GM12878 (cell line): ENCODE measurements around the gene DDRGK1. TPM values are rescaled to one million over a fixed set of nuclear protein-coding genes. Genes with fewer than 3 reads are reported as not detected.

Experiments used
- CBX5 ChIP-seq: sonication (generic); IDR thresholded peaks from 2 replicates; pipeline ENCODE4 v1.6.1; 2016; ENCODE audit warnings: low read depth, moderate library complexity, mild to moderate bottlenecking, inconsistent platforms
- ELK1 ChIP-seq: IDR thresholded peaks from 2 replicates; pipeline ENCODE4 v1.6.1; 2012; ENCODE audit warnings: low read depth, low read length, improper control_type of control experiment
- FOXK2 ChIP-seq: fragments of 450-650 bp; IDR thresholded peaks from 2 replicates; pipeline ENCODE4 v1.6.1; 2017; ENCODE audit warnings: mild to moderate bottlenecking, moderate library complexity
- HDGF ChIP-seq: fragments of 450-650 bp; IDR thresholded peaks from 2 replicates; pipeline ENCODE4 v1.6.1; 2016; ENCODE audit warnings: antibody characterized with exemption
- KAT2A ChIP-seq: conservative IDR thresholded peaks from 2 replicates; pipeline ENCODE4 v1.6.1; 2011; ENCODE audit warnings: low read depth, low read length; ENCODE audit not compliant: control insufficient read depth
- MAX ChIP-seq: IDR thresholded peaks from 2 replicates; pipeline ENCODE4 v1.6.1; 2012; ENCODE audit warnings: low read depth, low read length, improper control_type of control experiment
- NR2F1 ChIP-seq: fragments of 450-650 bp; conservative IDR thresholded peaks from 2 replicates; pipeline ENCODE4 v1.6.1; 2017; ENCODE audit warnings: mild to moderate bottlenecking
- NRF1 ChIP-seq: conservative IDR thresholded peaks from 2 replicates; pipeline ENCODE4 v1.6.1; 2011; ENCODE audit warnings: mild to moderate bottlenecking, low read depth, low read length, improper control_type of control experiment
- POU2F2 ChIP-seq: IDR thresholded peaks from 3 replicates; pipeline ENCODE4 v1.6.1; 2011; ENCODE audit warnings: low read depth, mild to moderate bottlenecking, low read length, borderline replicate concordance
- SIN3A ChIP-seq: IDR thresholded peaks from 2 replicates; pipeline ENCODE4 v1.6.1; 2012; ENCODE audit warnings: low read depth, low read length, improper control_type of control experiment
- SMAD5 ChIP-seq: IDR thresholded peaks from 2 replicates; pipeline ENCODE4 v1.6.1; 2016; ENCODE audit warnings: antibody characterized with exemption, low read depth
- SPI1 ChIP-seq: IDR thresholded peaks from 2 replicates; pipeline ENCODE4 v1.6.1; 2011; ENCODE audit warnings: low read depth, mild to moderate bottlenecking, low read length, moderate library complexity, borderline replicate concordance; ENCODE audit not compliant: insufficient read depth
- YY1 ChIP-seq: IDR thresholded peaks from 2 replicates; pipeline ENCODE4 v1.6.1; 2011; ENCODE audit warnings: low read depth, mild to moderate bottlenecking, low read length
- polyA plus RNA-seq, 11 experiments: library from polyadenylated mRNA; depleted of rRNA in 4 of 11; unstranded in 6 of 11; stranded (reverse) in 5 of 11; fragments of >200 nt; fragmentation: Nextera tagmentation in 4 of 11; fragmentation: Illumina TruSeq in 1 of 11; extraction: Ambion mirVana in 4 of 11; extraction: Trizol in 1 of 11; gene quantifications; 1 replicate in 1 of 11; 2 replicates in 10 of 11; pipeline versions ENCODE4 v1.2.1 to v1.2.3, GENCODE V29; 2011 to 2016; ENCODE audit warnings: inconsistent platforms in 2 of 11, missing spikeins in 2 of 11, low read depth in 1 of 11
- total RNA-seq, 4 experiments: library from RNA; depleted of rRNA in 3 of 4; stranded (reverse); fragments of >200 nt in 3 of 4; fragmentation: Illumina TruSeq in 1 of 4; extraction: Trizol in 1 of 4; gene quantifications; 2 replicates each; pipeline versions ENCODE4 v1.2.1 to v1.2.3, GENCODE V29; 2013 to 2021
- TF ChIP-seq, protein P1 (sequence below): fragments of 450-650 bp; IDR thresholded peaks from 2 replicates; pipeline ENCODE4 v1.6.1; 2017; ENCODE audit warnings: mild to moderate bottlenecking, moderate library complexity
- TF ChIP-seq, protein P2 (sequence below): fragments of 450-650 bp; IDR thresholded peaks from 2 replicates; pipeline ENCODE4 v1.6.1; 2016; ENCODE audit warnings: mild to moderate bottlenecking

Gene DDRGK1
- total and polyA plus RNA-seq, 10 of the 15 experiments (the other 5 are each of a cell fraction or from before 2014, with no cell fraction given), result 4.0 to 55.2 (median 39.7) TPM

DNA sequence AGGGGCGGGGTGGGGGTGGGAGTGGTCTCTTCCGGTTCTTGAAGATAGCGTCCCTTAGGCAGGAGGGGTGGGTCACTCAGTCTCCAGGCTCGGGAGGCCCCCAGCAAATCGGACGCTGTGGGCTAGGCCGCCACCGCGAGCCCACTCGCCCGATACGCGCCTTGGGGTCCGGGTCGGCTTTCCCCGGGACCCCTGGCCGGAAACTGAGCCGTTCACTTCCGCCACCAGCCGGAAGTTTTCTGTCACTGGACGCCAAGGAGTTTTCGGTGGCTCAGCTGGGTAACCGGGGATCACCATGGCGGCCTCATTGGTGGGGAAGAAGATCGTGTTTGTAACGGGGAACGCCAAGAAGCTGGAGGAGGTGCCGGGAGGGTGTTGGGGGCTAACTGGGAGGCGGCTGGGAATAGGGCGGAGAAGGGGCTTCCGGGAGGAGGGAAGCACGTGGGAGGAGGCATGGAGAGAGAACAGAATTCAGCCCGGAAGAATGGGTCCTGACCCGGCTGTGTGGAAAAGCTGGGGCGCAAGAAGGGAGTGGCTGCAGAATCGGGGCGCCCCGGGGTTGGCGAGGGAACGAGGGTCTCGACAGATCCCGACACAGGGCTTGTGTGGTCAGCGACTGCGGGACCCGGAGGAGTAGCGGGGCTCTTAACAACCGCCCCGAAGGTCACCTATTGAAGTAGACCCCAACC is 4.9 kb upstream of the DDRGK1 start, which contains the start of gene ITPA (continued):
- TF ChIP-seq, protein P1, sequence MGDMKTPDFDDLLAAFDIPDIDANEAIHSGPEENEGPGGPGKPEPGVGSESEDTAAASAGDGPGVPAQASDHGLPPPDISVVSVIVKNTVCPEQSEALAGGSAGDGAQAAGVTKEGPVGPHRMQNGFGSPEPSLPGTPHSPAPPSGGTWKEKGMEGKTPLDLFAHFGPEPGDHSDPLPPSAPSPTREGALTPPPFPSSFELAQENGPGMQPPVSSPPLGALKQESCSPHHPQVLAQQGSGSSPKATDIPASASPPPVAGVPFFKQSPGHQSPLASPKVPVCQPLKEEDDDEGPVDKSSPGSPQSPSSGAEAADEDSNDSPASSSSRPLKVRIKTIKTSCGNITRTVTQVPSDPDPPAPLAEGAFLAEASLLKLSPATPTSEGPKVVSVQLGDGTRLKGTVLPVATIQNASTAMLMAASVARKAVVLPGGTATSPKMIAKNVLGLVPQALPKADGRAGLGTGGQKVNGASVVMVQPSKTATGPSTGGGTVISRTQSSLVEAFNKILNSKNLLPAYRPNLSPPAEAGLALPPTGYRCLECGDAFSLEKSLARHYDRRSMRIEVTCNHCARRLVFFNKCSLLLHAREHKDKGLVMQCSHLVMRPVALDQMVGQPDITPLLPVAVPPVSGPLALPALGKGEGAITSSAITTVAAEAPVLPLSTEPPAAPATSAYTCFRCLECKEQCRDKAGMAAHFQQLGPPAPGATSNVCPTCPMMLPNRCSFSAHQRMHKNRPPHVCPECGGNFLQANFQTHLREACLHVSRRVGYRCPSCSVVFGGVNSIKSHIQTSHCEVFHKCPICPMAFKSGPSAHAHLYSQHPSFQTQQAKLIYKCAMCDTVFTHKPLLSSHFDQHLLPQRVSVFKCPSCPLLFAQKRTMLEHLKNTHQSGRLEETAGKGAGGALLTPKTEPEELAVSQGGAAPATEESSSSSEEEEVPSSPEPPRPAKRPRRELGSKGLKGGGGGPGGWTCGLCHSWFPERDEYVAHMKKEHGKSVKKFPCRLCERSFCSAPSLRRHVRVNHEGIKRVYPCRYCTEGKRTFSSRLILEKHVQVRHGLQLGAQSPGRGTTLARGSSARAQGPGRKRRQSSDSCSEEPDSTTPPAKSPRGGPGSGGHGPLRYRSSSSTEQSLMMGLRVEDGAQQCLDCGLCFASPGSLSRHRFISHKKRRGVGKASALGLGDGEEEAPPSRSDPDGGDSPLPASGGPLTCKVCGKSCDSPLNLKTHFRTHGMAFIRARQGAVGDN, result 0 out of 2 replicates have a peak, but pooled peaks have one; percentile 33
- TF ChIP-seq CBX5, result no peak
- TF ChIP-seq, protein P2, sequence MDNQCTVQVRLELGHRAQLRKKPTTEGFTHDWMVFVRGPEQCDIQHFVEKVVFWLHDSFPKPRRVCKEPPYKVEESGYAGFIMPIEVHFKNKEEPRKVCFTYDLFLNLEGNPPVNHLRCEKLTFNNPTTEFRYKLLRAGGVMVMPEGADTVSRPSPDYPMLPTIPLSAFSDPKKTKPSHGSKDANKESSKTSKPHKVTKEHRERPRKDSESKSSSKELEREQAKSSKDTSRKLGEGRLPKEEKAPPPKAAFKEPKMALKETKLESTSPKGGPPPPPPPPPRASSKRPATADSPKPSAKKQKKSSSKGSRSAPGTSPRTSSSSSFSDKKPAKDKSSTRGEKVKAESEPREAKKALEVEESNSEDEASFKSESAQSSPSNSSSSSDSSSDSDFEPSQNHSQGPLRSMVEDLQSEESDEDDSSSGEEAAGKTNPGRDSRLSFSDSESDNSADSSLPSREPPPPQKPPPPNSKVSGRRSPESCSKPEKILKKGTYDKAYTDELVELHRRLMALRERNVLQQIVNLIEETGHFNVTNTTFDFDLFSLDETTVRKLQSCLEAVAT, result peak; percentile 83
- no peak for TF ChIP-seq POU2F2
- TF ChIP-seq MAX, result peak; percentile 87
- TF ChIP-seq NRF1, result no peak
- peak; percentile 85 for TF ChIP-seq YY1
- TF ChIP-seq HDGF, result peak; percentile 78
- TF ChIP-seq FOXK2, result peak; percentile 56
- TF ChIP-seq SIN3A, result peak; percentile 71; the same call in 1 of the 2 replicates
- no peak for TF ChIP-seq SPI1
- peak; percentile 84 for TF ChIP-seq ELK1
- 0 out of 2 replicates have a peak, but pooled peaks have one; percentile 69 for TF ChIP-seq SMAD5
- TF ChIP-seq NR2F1, result 0 out of 2 replicates have a peak, but pooled peaks have one; percentile 46
- TF ChIP-seq KAT2A, result no peak
